SK-N-SH (cell line): ENCODE data around the gene ZNF397. TPM values are rescaled to one million over a fixed set of nuclear protein-coding genes. Genes with fewer than 3 reads are reported as not detected.
"Not testable (repeated sequence)": the region's sequence is repeated elsewhere in the genome, so short reads cannot be mapped to it uniquely, and the experiment has no call there.

ENCODE experiments used
- CTCF ChIA-PET: fragments of 300-600, 350-600 bp; formaldehyde crosslinking; extraction: SDS; loops from one replicate; lab custom pipeline; 2021; lab: Yijun Ruan, JAX
- POLR2A ChIA-PET: fragments of 350-600 bp; sonication (Branson Sonifier 250); formaldehyde crosslinking; extraction: SDS; loops from one replicate; lab custom pipeline; 2020; ENCODE audit warnings: antibody characterized with exemption, inconsistent platforms; lab: Yijun Ruan, JAX
- DNase-seq: peaks from one replicate; pipeline ENCODE4 v3.0.0; 2012
- H2AFZ ChIP-seq: fragments of 200-600 bp; sonication (generic); 2 replicates; pipeline ENCODE4 v1.8.1; 2016; ENCODE audit warnings: antibody characterized with exemption, mild to moderate bottlenecking, low read depth
- H3F3A ChIP-seq: fragments of 200-600 bp; sonication (generic); replicated peaks from 2 replicates; pipeline ENCODE3; 2016; ENCODE audit warnings: antibody characterized with exemption, mild to moderate bottlenecking; ENCODE audit not compliant: insufficient read depth
- H3K27ac ChIP-seq, 2 experiments: fragments of 200-500 bp in 1 of 2; fragments of 200-600 bp in 1 of 2; sonication (Bioruptor generic) in 1 of 2; sonication (generic), shearing (Covaris generic) in 1 of 2; 2 replicates each; pipeline versions ENCODE4 v1.5.1 to v1.6.1; 2014 to 2016; ENCODE audit warnings: low read depth in 2 of 2, inconsistent platforms in 1 of 2, low read length in 1 of 2, mild to moderate bottlenecking in 1 of 2, mixed read lengths in 1 of 2
- H3K27me3 ChIP-seq: fragments of 200-600 bp; sonication (generic), shearing (Covaris generic); 2 replicates; pipeline ENCODE4 v1.6.1; 2016; ENCODE audit warnings: mixed run types; ENCODE audit not compliant: insufficient read depth
- H3K36me3 ChIP-seq, 2 experiments: fragments of 200-500 bp in 1 of 2; fragments of 200-600 bp in 1 of 2; sonication (Bioruptor generic) in 1 of 2; sonication (generic) in 1 of 2; replicated peaks in 1 of 2; 2 replicates each; pipeline versions ENCODE3 to v1.5.1; 2014 to 2016; ENCODE audit warnings: low read length in 1 of 2, mild to moderate bottlenecking in 1 of 2; ENCODE audit not compliant: insufficient read depth in 2 of 2, control insufficient read depth in 1 of 2
- H3K4me1 ChIP-seq, 2 experiments: fragments of 200-500 bp in 1 of 2; fragments of 200-600 bp in 1 of 2; sonication (Bioruptor generic) in 1 of 2; sonication (generic), shearing (Covaris generic) in 1 of 2; 2 replicates each; pipeline versions ENCODE4 v1.5.1 to v1.6.1; 2014 to 2016; ENCODE audit warnings: low read depth in 1 of 2, low read length in 1 of 2, mixed run types in 1 of 2; ENCODE audit not compliant: insufficient read depth in 2 of 2, control insufficient read depth in 1 of 2
- H3K4me2 ChIP-seq: fragments of 200-600 bp; sonication (generic), shearing (Covaris generic); 2 replicates; pipeline ENCODE4 v1.6.1; 2017; ENCODE audit warnings: mixed run types
- H3K4me3 ChIP-seq, 2 experiments: fragments of 200-500 bp in 1 of 2; fragments of 200-600 bp in 1 of 2; sonication (Bioruptor generic) in 1 of 2; sonication (generic), shearing (Covaris generic) in 1 of 2; 2 replicates each; pipeline versions ENCODE4 v1.5.1 to v1.8.1; 2014 to 2016; ENCODE audit warnings: low read depth in 2 of 2, inconsistent platforms in 1 of 2, low read length in 1 of 2, mild to moderate bottlenecking in 1 of 2, mixed read lengths in 1 of 2, moderate library complexity in 1 of 2
- H3K79me2 ChIP-seq: fragments of 200-600 bp; sonication (generic); 2 replicates; pipeline ENCODE4 v1.8.1; 2017; ENCODE audit warnings: mild to moderate bottlenecking; ENCODE audit not compliant: insufficient read depth
- H3K9ac ChIP-seq: fragments of 200-600 bp; sonication (generic); 2 replicates; pipeline ENCODE4 v1.6.1; 2017; ENCODE audit warnings: mixed run types
- H3K9me2 ChIP-seq: fragments of 200-600 bp; sonication (generic); 2 replicates; pipeline ENCODE4 v1.6.1; 2017; ENCODE audit warnings: mixed run types
- H3K9me3 ChIP-seq: fragments of 200-600 bp; sonication (generic); 2 replicates; pipeline ENCODE4 v1.6.1; 2017; ENCODE audit warnings: mixed run types, mild to moderate bottlenecking, moderate library complexity
- H4K20me1 ChIP-seq: fragments of 200-600 bp; sonication (generic); 2 replicates; pipeline ENCODE4 v1.6.1; 2017; ENCODE audit warnings: mild to moderate bottlenecking, mixed run types; ENCODE audit not compliant: insufficient read depth
- CHD2 ChIP-seq: fragments of 150-350 bp; IDR thresholded peaks from 2 replicates; pipeline ENCODE4 v1.6.1; 2018; ENCODE audit warnings: low read length; ENCODE audit not compliant: partially characterized antibody
- ELF1 ChIP-seq: IDR thresholded peaks from 2 replicates; pipeline ENCODE4 v1.4.0; 2012
- EZH2phosphoT487 ChIP-seq: fragments of 200-600 bp; sonication (generic); IDR thresholded peaks from 2 replicates; pipeline ENCODE4 v1.6.1; 2017; ENCODE audit warnings: low read depth, mixed run types, mild to moderate bottlenecking, antibody characterized with exemption, moderate library complexity, borderline replicate concordance
- FOSL2 ChIP-seq: IDR thresholded peaks from 2 replicates; pipeline ENCODE4 v1.4.0; 2012; ENCODE audit warnings: low read depth, mild to moderate bottlenecking, moderate library complexity, borderline replicate concordance
- FOXM1 ChIP-seq: IDR thresholded peaks from 2 replicates; pipeline ENCODE4 v1.4.0; 2012; ENCODE audit warnings: low read depth, mild to moderate bottlenecking
- MAX ChIP-seq: IDR thresholded peaks from 2 replicates; pipeline ENCODE4 v1.4.0; 2012; ENCODE audit warnings: low read depth
- MEF2A ChIP-seq: IDR thresholded peaks from 2 replicates; pipeline ENCODE4 v1.4.0; 2012; ENCODE audit warnings: low read depth, borderline replicate concordance
- MXI1 ChIP-seq: IDR thresholded peaks from 2 replicates; pipeline ENCODE4 v1.6.1; 2012; ENCODE audit warnings: mild to moderate bottlenecking, low read depth, low read length, improper control_type of control experiment
- POLR2AphosphoS5 ChIP-seq: IDR thresholded peaks from 2 replicates; pipeline ENCODE4 v1.6.1; 2012; ENCODE audit warnings: low read depth, low read length
- TAF1 ChIP-seq: IDR thresholded peaks from 2 replicates; pipeline ENCODE4 v1.6.1; 2012; ENCODE audit warnings: low read depth, mild to moderate bottlenecking, low read length, moderate library complexity, borderline replicate concordance
- TEAD4 ChIP-seq: IDR thresholded peaks from 2 replicates; pipeline ENCODE4 v1.4.0; 2012; ENCODE audit warnings: mild to moderate bottlenecking, borderline replicate concordance; ENCODE audit not compliant: insufficient read depth
- YY1 ChIP-seq: IDR thresholded peaks from 2 replicates; pipeline ENCODE4 v1.4.0; 2012; ENCODE audit warnings: low read depth, mild to moderate bottlenecking
- WGBS: methylation state at CpG from one replicate; pipeline ENCODE4 v1.1.6; 2017; ENCODE audit warnings: low lambda C conversion rate; 5-methylcytosine and 5-hydroxymethylcytosine counted together
- polyA plus RNA-seq, 3 experiments: library from polyadenylated mRNA; depleted of rRNA; stranded (reverse); fragments of >200 nt; gene quantifications; 2 replicates each; pipeline ENCODE4 v1.2.3, GENCODE V29; 2012
- TF ChIP-seq, protein P1 (sequence below): fragments of 200-600 bp; sonication (generic); IDR thresholded peaks from 2 replicates; pipeline ENCODE4 v1.6.1; 2017; ENCODE audit warnings: antibody characterized with exemption, mild to moderate bottlenecking, moderate library complexity

Gene ZNF397
- polyA plus RNA-seq, 1 of the 3 experiments (the other 2 are of a cell fraction): 4.8 TPM

DNA sequence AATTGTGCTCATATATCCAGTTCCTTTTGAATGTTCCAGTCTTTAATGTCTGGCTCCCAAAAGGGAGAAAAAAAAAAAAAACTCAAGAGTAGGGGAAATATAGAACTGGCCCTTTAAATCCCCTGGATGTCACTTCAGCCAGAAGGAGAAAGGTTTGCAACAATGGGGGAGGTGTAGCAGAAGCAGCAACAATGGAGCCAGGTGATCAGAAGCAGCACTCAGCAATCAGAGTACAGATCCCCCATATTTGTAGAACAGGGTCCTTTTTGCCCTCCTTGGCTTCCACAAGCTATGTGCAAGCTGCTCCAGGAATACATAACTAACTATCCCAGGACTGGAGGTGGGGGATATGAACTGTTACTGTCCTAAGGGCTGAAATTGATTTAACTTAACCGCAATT is 25.8 kb upstream of the ZNF397 start:
- TF ChIP-seq TAF1 (no peak), MXI1 (no peak), EZH2phosphoT487 (no peak), MEF2A (no peak), POLR2AphosphoS5 (no peak), YY1 (no peak), CHD2 (no peak), TEAD4 (no peak), MAX (no peak), FOXM1 (no peak), ELF1 (no peak), FOSL2 (no peak)
- TF ChIP-seq, protein P1, sequence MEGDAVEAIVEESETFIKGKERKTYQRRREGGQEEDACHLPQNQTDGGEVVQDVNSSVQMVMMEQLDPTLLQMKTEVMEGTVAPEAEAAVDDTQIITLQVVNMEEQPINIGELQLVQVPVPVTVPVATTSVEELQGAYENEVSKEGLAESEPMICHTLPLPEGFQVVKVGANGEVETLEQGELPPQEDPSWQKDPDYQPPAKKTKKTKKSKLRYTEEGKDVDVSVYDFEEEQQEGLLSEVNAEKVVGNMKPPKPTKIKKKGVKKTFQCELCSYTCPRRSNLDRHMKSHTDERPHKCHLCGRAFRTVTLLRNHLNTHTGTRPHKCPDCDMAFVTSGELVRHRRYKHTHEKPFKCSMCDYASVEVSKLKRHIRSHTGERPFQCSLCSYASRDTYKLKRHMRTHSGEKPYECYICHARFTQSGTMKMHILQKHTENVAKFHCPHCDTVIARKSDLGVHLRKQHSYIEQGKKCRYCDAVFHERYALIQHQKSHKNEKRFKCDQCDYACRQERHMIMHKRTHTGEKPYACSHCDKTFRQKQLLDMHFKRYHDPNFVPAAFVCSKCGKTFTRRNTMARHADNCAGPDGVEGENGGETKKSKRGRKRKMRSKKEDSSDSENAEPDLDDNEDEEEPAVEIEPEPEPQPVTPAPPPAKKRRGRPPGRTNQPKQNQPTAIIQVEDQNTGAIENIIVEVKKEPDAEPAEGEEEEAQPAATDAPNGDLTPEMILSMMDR: no peak
- TF ChIP-seq, all 33 proteins: peak for 0
- 33% methylated on average over 1 of the region's 1 CpG for WGBS
- DNase-seq: no peak
- Histone ChIP-seq H3K27me3 (no peaks in the 10 kb centered on the region), H3K4me1 (no peaks in the 10 kb centered on the region), H4K20me1 (no peaks in the 10 kb centered on the region), H3K27ac (no peak overlapping the region), H3K4me3 (no peak overlapping the region), H3K4me2 (no peak overlapping the region), H2AFZ (no peak overlapping the region), H3K9me3 (no peaks in the 10 kb centered on the region), H3F3A (no peaks in the 10 kb centered on the region), H3K36me3 (no peaks in the 10 kb centered on the region), H3K9me2 (no peaks in the 10 kb centered on the region), H3K9ac (no peak overlapping the region), H3K79me2 (no peaks in the 10 kb centered on the region)
- CTCF ChIA-PET: no interaction called here
- POLR2A ChIA-PET: no interaction called here

DNA sequence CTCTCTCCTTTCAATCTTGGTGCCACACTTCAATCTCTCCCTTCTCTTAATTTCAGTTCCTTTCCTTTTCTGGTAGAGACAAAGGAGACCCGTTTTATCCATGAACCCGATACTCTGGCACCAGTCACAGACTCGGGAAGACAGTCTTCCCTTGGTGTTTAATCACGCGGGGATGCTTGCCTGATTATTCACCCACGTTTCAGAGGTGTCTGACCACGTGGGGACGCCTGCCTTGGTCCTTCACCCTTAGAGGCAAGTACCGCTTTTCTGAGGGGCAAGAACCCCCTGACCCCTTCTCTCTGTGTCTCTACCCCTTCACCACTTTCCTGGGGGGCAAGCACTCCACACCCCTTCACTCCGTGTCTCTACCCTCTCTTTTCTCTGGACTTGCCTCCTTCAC is 24.2 kb upstream of the ZNF397 start:
- 56% methylated on average over 10 of the region's 10 CpGs for WGBS
- CTCF ChIA-PET, H3K4me2 ChIP-seq: not testable (repeated sequence)

GRCh38 chr18:35219331-35219730 is 21.5 kb upstream of the ZNF397 start:
- CTCF ChIA-PET: not testable (repeated sequence)

More for the DNA sequence above, 24.2 kb upstream of the ZNF397 start:
- H3K9me3 ChIP-seq, H3K9me2 ChIP-seq, H3K27me3 ChIP-seq, H3K27ac ChIP-seq, H3K4me1 ChIP-seq, DNase-seq, POLR2A ChIA-PET, H3F3A ChIP-seq, H3K79me2 ChIP-seq, H3K9ac ChIP-seq, H3K4me3 ChIP-seq, H2AFZ ChIP-seq, H4K20me1 ChIP-seq, H3K36me3 ChIP-seq: not testable (repeated sequence)

More at GRCh38 chr18:35219331-35219730, 21.5 kb upstream of the ZNF397 start:
- H3K79me2 ChIP-seq, H3K27ac ChIP-seq, POLR2A ChIA-PET, H2AFZ ChIP-seq, H3F3A ChIP-seq, H3K4me1 ChIP-seq, H4K20me1 ChIP-seq, H3K36me3 ChIP-seq, H3K9me2 ChIP-seq, H3K4me2 ChIP-seq, H3K9me3 ChIP-seq, DNase-seq, H3K27me3 ChIP-seq, H3K4me3 ChIP-seq, H3K9ac ChIP-seq: not testable (repeated sequence)
- 75% methylated on average over 4 of the region's 4 CpGs for WGBS
